ENCODE measurements around the gene WDR20. TPM values are rescaled to one million over a fixed set of nuclear protein-coding genes. Genes with fewer than 3 reads are reported as not detected.

The WDR20 gene
- total and polyA plus RNA-seq, 2 donors (not counting 3 experiments of a cell fraction or from before 2014, with no cell fraction given) = 12.2 to 22.4 TPM

DNA sequence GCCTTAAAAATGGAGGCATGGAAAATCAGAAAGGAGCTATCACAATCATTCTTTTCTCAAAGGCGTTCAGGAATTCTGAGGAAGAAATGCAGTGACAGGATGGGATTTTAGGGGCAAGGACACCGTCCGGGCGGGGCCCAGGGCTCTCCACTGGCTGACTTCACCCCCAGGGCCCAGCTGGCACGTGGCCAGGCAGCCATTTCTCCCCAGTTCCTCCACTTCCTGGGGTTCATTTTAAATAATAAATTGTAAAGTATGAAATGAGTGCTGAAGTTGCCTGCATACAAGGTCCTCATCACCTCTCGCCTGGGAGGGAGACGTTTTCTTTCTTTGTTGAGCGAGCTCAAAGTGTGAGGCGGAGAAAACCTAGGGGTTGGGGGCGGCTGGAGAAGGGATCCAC, 73.8 kb downstream of the WDR20 start:
- BruUV-seq (replicated peaks) = no TSS peak
- intact Hi-C loops (cut with micrococcal nuclease) = no loop called here
- TF ChIP-seq GATA2 (IDR thresholded peaks at IDR 0.05; ENCODE audit: insufficient read depth, insufficient read length, low read depth, low read length) (no peak), FOS (IDR thresholded peaks at IDR 0.05; ENCODE audit: borderline replicate concordance, insufficient read depth, low read length) (no peak), POLR2A (IDR thresholded peaks at IDR 0.05; ENCODE audit: low read depth, low read length) (no peak), JUN (IDR thresholded peaks at IDR 0.05; ENCODE audit: borderline replicate concordance, insufficient read depth, insufficient read length, low read depth) (no peak), MYC (IDR thresholded peaks at IDR 0.05; ENCODE audit: low read depth, low read length) (no peak), POLR2AphosphoS5 (IDR thresholded peaks at IDR 0.05; ENCODE audit: insufficient read depth, low read depth, low read length) (no peak), EZH2 (IDR thresholded peaks at IDR 0.05; ENCODE audit: borderline replicate concordance, low read depth, low read length, severe bottlenecking) (no peak)
- TF ChIP-seq, protein P1, sequence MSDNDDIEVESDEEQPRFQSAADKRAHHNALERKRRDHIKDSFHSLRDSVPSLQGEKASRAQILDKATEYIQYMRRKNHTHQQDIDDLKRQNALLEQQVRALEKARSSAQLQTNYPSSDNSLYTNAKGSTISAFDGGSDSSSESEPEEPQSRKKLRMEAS (IDR thresholded peaks at IDR 0.05; ENCODE audit: insufficient read depth, insufficient read length) = no peak
- TF ChIP-seq, protein P2, sequence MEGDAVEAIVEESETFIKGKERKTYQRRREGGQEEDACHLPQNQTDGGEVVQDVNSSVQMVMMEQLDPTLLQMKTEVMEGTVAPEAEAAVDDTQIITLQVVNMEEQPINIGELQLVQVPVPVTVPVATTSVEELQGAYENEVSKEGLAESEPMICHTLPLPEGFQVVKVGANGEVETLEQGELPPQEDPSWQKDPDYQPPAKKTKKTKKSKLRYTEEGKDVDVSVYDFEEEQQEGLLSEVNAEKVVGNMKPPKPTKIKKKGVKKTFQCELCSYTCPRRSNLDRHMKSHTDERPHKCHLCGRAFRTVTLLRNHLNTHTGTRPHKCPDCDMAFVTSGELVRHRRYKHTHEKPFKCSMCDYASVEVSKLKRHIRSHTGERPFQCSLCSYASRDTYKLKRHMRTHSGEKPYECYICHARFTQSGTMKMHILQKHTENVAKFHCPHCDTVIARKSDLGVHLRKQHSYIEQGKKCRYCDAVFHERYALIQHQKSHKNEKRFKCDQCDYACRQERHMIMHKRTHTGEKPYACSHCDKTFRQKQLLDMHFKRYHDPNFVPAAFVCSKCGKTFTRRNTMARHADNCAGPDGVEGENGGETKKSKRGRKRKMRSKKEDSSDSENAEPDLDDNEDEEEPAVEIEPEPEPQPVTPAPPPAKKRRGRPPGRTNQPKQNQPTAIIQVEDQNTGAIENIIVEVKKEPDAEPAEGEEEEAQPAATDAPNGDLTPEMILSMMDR (IDR thresholded peaks at IDR 0.05; ENCODE audit: extremely low read depth in 1 of 2, insufficient read depth in 1 of 2, low read depth in 1 of 2, low read length in 2 of 2) = no peak
- Histone ChIP-seq H3K9me1 (replicated peaks; ENCODE audit: control insufficient read depth, extremely low read depth, insufficient read depth, low read length) (no peaks in the 10 kb centered on the region), H3K4me3 (replicated peaks in 1 of 3; ENCODE audit: insufficient read depth in 1 of 3, low read depth in 1 of 3, low read length in 3 of 3) (no peak overlapping the region), H2AFZ (ENCODE audit: low read depth, low read length) (no peak overlapping the region), H3K4me1 (ENCODE audit: control insufficient read depth, extremely low read depth, insufficient read depth, low read length) (no peaks in the 10 kb centered on the region), H3K79me2 (ENCODE audit: control insufficient read depth, insufficient read depth, low read length) (no peaks in the 10 kb centered on the region), H3K36me3 (ENCODE audit: control insufficient read depth in 2 of 2, extremely low read depth in 1 of 2, insufficient read depth in 2 of 2, low read length in 2 of 2) (peaks cover 0 to 7% of the 10 kb centered on the region in 2 experiments), H3K27me3 (ENCODE audit: control insufficient read depth in 2 of 2, insufficient read depth in 2 of 2, low read length in 2 of 2) (no peaks in the 10 kb centered on the region), H3K9me3 (replicated peaks; ENCODE audit: control insufficient read depth, insufficient read depth, low read length) (no peaks in the 10 kb centered on the region), H4K20me1 (replicated peaks; ENCODE audit: control insufficient read depth, extremely low read depth, insufficient read depth, low read length) (no peaks in the 10 kb centered on the region), H3K9ac (replicated peaks; ENCODE audit: extremely low read depth, insufficient read depth, low read length) (no peak overlapping the region), H3K27ac (ENCODE audit: insufficient read depth, low read depth, low read length) (no peak overlapping the region), H3K4me2 (ENCODE audit: insufficient read depth, low read length) (no peak overlapping the region)
- CTCF ChIA-PET = interaction anchor here (0.9 to 1.3 kb wide), 3 partner anchors 12 to 100 kb away, joined by 3 to 4 read pairs (median 4); no protein-coding TSS in a partner anchor
- dilution Hi-C loops (cut with MboI; ENCODE audit: extremely low pct_ligation_motif_present, low sequenced_read_pairs) = no loop called here
- no peak for DNase-seq (ENCODE audit: low read depth, low spot score)
- POLR2A ChIA-PET = no interaction called here
- FAIRE-seq = no peak
